Smooth muscle cell (in vitro differentiated cells): ENCODE results near the gene ANKRD44. TPM values are rescaled to one million over a fixed set of nuclear protein-coding genes. Genes with fewer than 3 reads are reported as not detected.

Experiments used
- DNase-seq: peaks from one replicate; lab custom pipeline; 2025; ENCODE audit not compliant: unreplicated experiment; lab: John Stamatoyannopoulos, UW
- H2AFZ ChIP-seq: fragments of 200-600 bp; sonication (generic); 2 replicates; pipeline ENCODE4 v1.6.0; 2016; ENCODE audit warnings: antibody characterized with exemption, low read depth, mild to moderate bottlenecking
- H3F3A ChIP-seq: fragments of 200-600 bp; sonication (generic); 2 replicates; pipeline ENCODE4 v1.6.0; 2017; ENCODE audit warnings: antibody characterized with exemption, low read depth
- H3K27ac ChIP-seq: fragments of 200-600 bp; sonication (generic); 2 replicates; pipeline ENCODE4 v1.5.1; 2016; ENCODE audit warnings: low read depth, mild to moderate bottlenecking
- H3K27me3 ChIP-seq: fragments of 200-600 bp; sonication (generic); 2 replicates; pipeline ENCODE4 v1.6.1; 2016; ENCODE audit warnings: low read depth, mild to moderate bottlenecking
- H3K36me3 ChIP-seq: fragments of 200-600 bp; sonication (generic); 2 replicates; pipeline ENCODE4 v1.5.1; 2016; ENCODE audit warnings: low read depth
- H3K4me1 ChIP-seq: fragments of 200-600 bp; sonication (generic); 2 replicates; pipeline ENCODE4 v1.5.1; 2016; ENCODE audit warnings: low read depth
- H3K4me2 ChIP-seq: fragments of 200-600 bp; sonication (generic); 2 replicates; pipeline ENCODE4 v1.6.0; 2016; ENCODE audit warnings: mild to moderate bottlenecking
- H3K4me3 ChIP-seq: fragments of 200-600 bp; sonication (generic); 2 replicates; pipeline ENCODE4 v1.5.1; 2016; ENCODE audit warnings: mild to moderate bottlenecking
- H3K79me2 ChIP-seq: fragments of 200-600 bp; sonication (generic); 2 replicates; pipeline ENCODE4 v1.6.0; 2016; ENCODE audit warnings: low read depth, mild to moderate bottlenecking
- H3K9ac ChIP-seq: fragments of 200-600 bp; sonication (generic); 2 replicates; pipeline ENCODE4 v1.6.0; 2016; ENCODE audit warnings: low read depth
- H3K9me3 ChIP-seq: fragments of 200-600 bp; sonication (generic); replicated peaks from 2 replicates; pipeline ENCODE4 v1.5.1; 2016; ENCODE audit warnings: low read depth
- H4K20me1 ChIP-seq: fragments of 200-600 bp; sonication (generic); 2 replicates; pipeline ENCODE4 v1.6.0; 2016; ENCODE audit warnings: low read depth
- WGBS: methylation state at CpG from one replicate; pipeline ENCODE4 v1.1.7; 2016; ENCODE audit warnings: low lambda C conversion rate; 5-methylcytosine and 5-hydroxymethylcytosine counted together
- polyA plus RNA-seq: library from polyadenylated mRNA; unstranded; fragments of >200 nt; fragmentation: Nextera tagmentation; extraction: Ambion mirVana; gene quantifications from 2 replicates; pipeline ENCODE4 v1.2.1, GENCODE V29; 2016
- total RNA-seq: library from RNA; depleted of rRNA; stranded (reverse); fragments of >200 nt; gene quantifications from 2 replicates; pipeline ENCODE4 v1.2.3, GENCODE V29; 2014
- TF ChIP-seq, protein P1 (sequence below): fragments of 200-600 bp; sonication (generic); IDR thresholded peaks from 2 replicates; pipeline ENCODE4 v1.5.1; 2017; ENCODE audit warnings: borderline replicate concordance, mild to moderate bottlenecking, antibody characterized with exemption; ENCODE audit not compliant: insufficient read depth, poor library complexity, severe bottlenecking

The ANKRD44 gene
- total and polyA plus RNA-seq, 2 experiments from 2014 or later, result 3.6 to 5.5 TPM

DNA sequence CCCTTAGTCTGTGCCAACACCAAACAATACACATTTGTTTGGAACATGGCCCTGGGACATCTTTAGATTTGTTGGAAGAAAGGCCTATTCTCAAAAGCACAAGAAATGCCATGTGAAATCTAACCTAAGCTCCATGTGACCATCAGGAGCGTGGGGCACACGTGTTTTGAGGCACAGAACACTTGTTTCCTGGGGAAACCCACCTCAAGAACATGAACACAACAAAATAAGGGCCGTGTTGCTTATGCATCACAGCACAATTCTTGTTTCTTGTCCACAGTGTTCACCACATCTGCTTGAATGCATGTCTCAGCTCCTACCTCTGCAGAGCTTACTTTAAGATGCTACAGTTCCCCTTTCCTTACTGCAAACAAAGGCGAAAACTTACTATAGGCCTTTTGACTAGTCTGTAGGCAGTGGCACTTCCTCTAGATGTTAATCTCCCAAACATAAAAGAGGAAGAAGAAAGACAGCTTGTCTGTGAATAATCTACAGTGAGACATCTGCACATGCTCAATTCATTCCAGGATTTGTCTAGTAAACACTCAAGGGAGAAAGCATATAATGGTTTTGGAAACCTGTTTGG, 165.0 kb downstream of the ANKRD44 start:
- no peak overlapping the region for H2AFZ ChIP-seq
- H3K27ac ChIP-seq, result no peak overlapping the region
- H3K9me3 ChIP-seq, result no peaks in the 10 kb centered on the region
- no peaks in the 10 kb centered on the region for H3K27me3 ChIP-seq
- H3K4me3 ChIP-seq, result no peak overlapping the region
- no peak for DNase-seq
- no peak overlapping the region for H3K9ac ChIP-seq
- peaks cover 5% of the 10 kb centered on the region for H3K4me1 ChIP-seq
- no peaks in the 10 kb centered on the region for H3F3A ChIP-seq
- WGBS, result 82% methylated on average over 4 of the region's 4 CpGs
- TF ChIP-seq, protein P1, sequence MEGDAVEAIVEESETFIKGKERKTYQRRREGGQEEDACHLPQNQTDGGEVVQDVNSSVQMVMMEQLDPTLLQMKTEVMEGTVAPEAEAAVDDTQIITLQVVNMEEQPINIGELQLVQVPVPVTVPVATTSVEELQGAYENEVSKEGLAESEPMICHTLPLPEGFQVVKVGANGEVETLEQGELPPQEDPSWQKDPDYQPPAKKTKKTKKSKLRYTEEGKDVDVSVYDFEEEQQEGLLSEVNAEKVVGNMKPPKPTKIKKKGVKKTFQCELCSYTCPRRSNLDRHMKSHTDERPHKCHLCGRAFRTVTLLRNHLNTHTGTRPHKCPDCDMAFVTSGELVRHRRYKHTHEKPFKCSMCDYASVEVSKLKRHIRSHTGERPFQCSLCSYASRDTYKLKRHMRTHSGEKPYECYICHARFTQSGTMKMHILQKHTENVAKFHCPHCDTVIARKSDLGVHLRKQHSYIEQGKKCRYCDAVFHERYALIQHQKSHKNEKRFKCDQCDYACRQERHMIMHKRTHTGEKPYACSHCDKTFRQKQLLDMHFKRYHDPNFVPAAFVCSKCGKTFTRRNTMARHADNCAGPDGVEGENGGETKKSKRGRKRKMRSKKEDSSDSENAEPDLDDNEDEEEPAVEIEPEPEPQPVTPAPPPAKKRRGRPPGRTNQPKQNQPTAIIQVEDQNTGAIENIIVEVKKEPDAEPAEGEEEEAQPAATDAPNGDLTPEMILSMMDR, result no peak
- no peaks in the 10 kb centered on the region for H3K79me2 ChIP-seq
- H4K20me1 ChIP-seq, result no peaks in the 10 kb centered on the region
- no peak overlapping the region for H3K4me2 ChIP-seq
- H3K36me3 ChIP-seq, result no peaks in the 10 kb centered on the region

DNA sequence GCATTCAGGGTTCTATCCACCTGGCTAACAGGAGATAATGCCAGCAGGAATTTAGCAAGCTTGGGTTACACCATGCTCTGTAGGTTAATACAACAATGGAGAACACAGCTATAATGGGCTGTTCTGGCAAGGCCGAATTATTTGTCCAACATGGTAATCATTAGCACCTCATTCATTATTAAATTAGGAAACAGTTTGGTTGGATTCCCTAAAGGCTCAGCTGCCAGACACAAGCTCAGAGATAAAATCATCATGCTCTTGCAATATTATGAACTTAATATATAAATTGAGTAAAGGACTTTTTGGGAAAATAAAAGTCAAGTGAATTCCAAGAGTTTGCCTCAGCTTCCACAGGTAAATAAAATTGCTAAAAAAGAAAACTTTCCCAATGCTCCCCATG, 166.4 kb downstream of the ANKRD44 start:
- no peaks in the 10 kb centered on the region for H3K79me2 ChIP-seq
- H3K27ac ChIP-seq, result no peak overlapping the region
- no peaks in the 10 kb centered on the region for H3K27me3 ChIP-seq
- H3F3A ChIP-seq, result no peaks in the 10 kb centered on the region
- H3K4me1 ChIP-seq, result peaks cover 5% of the 10 kb centered on the region
- no peaks in the 10 kb centered on the region for H4K20me1 ChIP-seq
- no peaks in the 10 kb centered on the region for H3K9me3 ChIP-seq
- DNase-seq, result no peak
- no peak overlapping the region for H3K4me2 ChIP-seq
- WGBS, result 97% methylated on average over 1 of the region's 1 CpG
- no peak overlapping the region for H3K9ac ChIP-seq
- no peak overlapping the region for H3K4me3 ChIP-seq
- TF ChIP-seq, protein P1, result no peak
- H2AFZ ChIP-seq, result no peak overlapping the region
- H3K36me3 ChIP-seq, result no peaks in the 10 kb centered on the region

DNA sequence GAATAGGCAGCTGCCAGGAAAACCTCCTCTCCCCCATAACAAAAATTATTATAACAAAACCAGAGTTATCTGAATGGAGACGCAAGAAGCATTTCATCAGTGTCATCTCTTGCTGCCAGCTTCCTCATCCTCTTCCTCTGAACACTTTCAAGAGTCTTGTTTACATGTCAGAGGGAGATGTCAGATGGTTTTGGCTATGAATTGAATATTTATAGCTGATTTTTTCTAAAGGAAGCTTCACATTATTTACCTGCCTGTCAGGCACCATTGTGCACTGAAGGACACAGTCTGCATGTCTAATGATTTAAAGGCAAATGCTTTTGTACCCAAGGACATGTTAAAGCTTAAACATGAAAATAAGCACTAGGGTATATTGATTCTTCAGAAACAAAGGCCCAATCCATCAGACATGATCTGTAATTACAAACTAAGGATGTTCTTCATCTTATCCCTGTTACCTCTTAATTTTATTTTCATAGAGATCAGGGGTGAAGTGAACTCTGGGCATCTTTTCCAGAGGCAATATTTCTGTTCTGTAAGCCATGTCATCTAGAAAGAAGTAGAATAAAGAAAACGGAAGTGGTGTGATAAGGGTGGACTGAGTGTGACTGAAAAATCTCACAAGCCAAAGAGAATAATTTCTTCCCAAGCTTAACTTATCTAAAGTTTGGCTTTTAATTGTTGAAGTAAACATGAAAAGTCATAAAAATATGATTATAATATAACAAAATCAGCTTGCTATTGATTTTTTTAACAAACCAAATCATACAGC, 168.7 kb downstream of the ANKRD44 start:
- H3K9me3 ChIP-seq, result no peaks in the 10 kb centered on the region
- H3K79me2 ChIP-seq, result no peaks in the 10 kb centered on the region
- H3K4me3 ChIP-seq, result no peak overlapping the region
- TF ChIP-seq, protein P1, result no peak
- no peak overlapping the region for H3K4me2 ChIP-seq
- no peaks in the 10 kb centered on the region for H3F3A ChIP-seq
- no peaks in the 10 kb centered on the region for H3K36me3 ChIP-seq
- no peak overlapping the region for H3K9ac ChIP-seq
- 80% methylated on average over 2 of the region's 2 CpGs for WGBS
- peaks cover 13% of the 10 kb centered on the region for H3K4me1 ChIP-seq
- no peaks in the 10 kb centered on the region for H4K20me1 ChIP-seq
- H3K27me3 ChIP-seq, result no peaks in the 10 kb centered on the region
- no peak overlapping the region for H2AFZ ChIP-seq
- no peak overlapping the region for H3K27ac ChIP-seq
- no peak for DNase-seq
